ENCODE results near the gene COP1.
A peak's percentile ranks its signal among the peaks of the same experiment; 100 is the strongest.

- TF ChIP-seq GATA2 (IDR thresholded peaks at IDR 0.05; ENCODE audit: low read depth, low read length) (no peak), GATA3 (IDR thresholded peaks at IDR 0.05; ENCODE audit: low read depth, low read length) (peak; percentile 72)
Observed at GRCh38 chr1:175976865-175977642, 230.0 kb downstream of the COP1 start.
